Activated CD4-positive, CD25-positive, alpha-beta regulatory T cell treated with anti-CD3 and anti-CD28 coated beads, Interleukin-2, amount 50 U/mL, for 24 hours (primary cell): ENCODE data around the gene ACTR1B.
A peak's percentile ranks its signal among the peaks of the same experiment; 100 is the strongest.
"Not testable (repeated sequence)": the region's sequence is repeated elsewhere in the genome, so short reads cannot be mapped to it uniquely, and the experiment has no call there.

Experiments used
- ATAC-seq, 2 donors: fragments of 150-1000 bp; cut with Tn5 transposase; one replicate each; pipeline ENCODE4 v1.10.0; 2021; ENCODE audit warnings: mild to moderate bottlenecking in 1 of 2, moderate library complexity in 1 of 2

ACTR1B gene

GRCh38 chr2:97663962-97664635 lies at the start of gene ACTR1B:
Gene ACTR1B (minus strand): TSS chr2:97664044. CDS start chr2:97663890, 154 bp downstream.
- peak; percentile 77 to 86 for ATAC-seq

- peak; percentile 22 to 39 for ATAC-seq
Measured at GRCh38 chr2:97712693-97713295, 49.0 kb upstream of the ACTR1B start.

GRCh38 chr2:97712175-97712574 lies 48.3 kb upstream of the ACTR1B start:
- not testable (repeated sequence) for ATAC-seq

GRCh38 chr2:97711394-97711711 lies 47.5 kb upstream of the ACTR1B start:
- ATAC-seq: no peak

- ATAC-seq: no peak
Measured at GRCh38 chr2:97708608-97709007, 44.8 kb upstream of the ACTR1B start.

- ATAC-seq: no peak
Measured at GRCh38 chr2:97708048-97708380, 44.2 kb upstream of the ACTR1B start.

- ATAC-seq: no peak
Measured at GRCh38 chr2:97707362-97708047, 43.7 kb upstream of the ACTR1B start.

- ATAC-seq: no peak
Measured at GRCh38 chr2:97706708-97707345, 43.0 kb upstream of the ACTR1B start.

- no peak for ATAC-seq
Measured at GRCh38 chr2:97706112-97706511, 42.3 kb upstream of the ACTR1B start.

- no peak for ATAC-seq
Measured at GRCh38 chr2:97704989-97705388, 41.1 kb upstream of the ACTR1B start.

- ATAC-seq: no peak
Measured at GRCh38 chr2:97703741-97704140, 39.9 kb upstream of the ACTR1B start.

GRCh38 chr2:97702731-97703470 lies 39.1 kb upstream of the ACTR1B start:
- ATAC-seq: no peak

GRCh38 chr2:97701851-97702465 lies 38.1 kb upstream of the ACTR1B start:
- ATAC-seq: no peak

- no peak for ATAC-seq
Measured at GRCh38 chr2:97701186-97701585, 37.3 kb upstream of the ACTR1B start.

- ATAC-seq: peak; percentile 63 to 72
Measured at GRCh38 chr2:97699765-97700444, 36.1 kb upstream of the ACTR1B start.

- ATAC-seq: no peak
Measured at GRCh38 chr2:97698530-97698929, 34.7 kb upstream of the ACTR1B start.

- peak; percentile 93 to 95 for ATAC-seq
Measured at GRCh38 chr2:97697252-97698235, 33.7 kb upstream of the ACTR1B start.

GRCh38 chr2:97695744-97696143 lies 31.9 kb upstream of the ACTR1B start:
- ATAC-seq: no peak

- no peak for ATAC-seq
Measured at GRCh38 chr2:97693476-97693875, 29.6 kb upstream of the ACTR1B start.

- ATAC-seq: no peak
Measured at GRCh38 chr2:97691166-97691565, 27.3 kb upstream of the ACTR1B start.
